ENCODE results near the gene MANEAL.

DNA sequence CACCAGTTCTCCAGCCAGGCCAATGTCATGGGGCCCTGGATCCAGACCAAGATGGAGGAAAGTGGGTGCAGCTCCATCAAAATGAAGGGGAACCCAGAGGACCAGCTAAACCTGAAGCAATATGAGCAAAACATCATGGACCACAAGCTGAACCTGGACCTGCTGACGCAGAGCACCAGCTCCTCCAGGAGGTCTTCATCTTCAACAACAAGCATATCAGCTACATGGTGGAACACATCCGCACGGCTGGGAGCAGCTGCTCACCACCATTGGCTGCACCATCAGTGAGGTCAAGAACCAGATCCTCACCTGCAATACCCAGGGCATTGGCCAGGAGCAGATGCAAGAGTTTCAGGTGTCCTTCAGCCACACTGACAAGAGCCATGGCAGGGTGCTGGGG, 15.0 kb upstream of the MANEAL start:
- TF ChIP-seq CTCF (IDR thresholded peaks at IDR 0.05; ENCODE audit: insufficient read depth, low read length) (no peak), SPI1 (IDR thresholded peaks at IDR 0.05; ENCODE audit: borderline replicate concordance, low read depth) (no peak), GABPA (IDR thresholded peaks at IDR 0.05; ENCODE audit: low read depth) (no peak), POLR2AphosphoS5 (IDR thresholded peaks at IDR 0.05; ENCODE audit: low read depth) (no peak)
- TF ChIP-seq, protein P1, sequence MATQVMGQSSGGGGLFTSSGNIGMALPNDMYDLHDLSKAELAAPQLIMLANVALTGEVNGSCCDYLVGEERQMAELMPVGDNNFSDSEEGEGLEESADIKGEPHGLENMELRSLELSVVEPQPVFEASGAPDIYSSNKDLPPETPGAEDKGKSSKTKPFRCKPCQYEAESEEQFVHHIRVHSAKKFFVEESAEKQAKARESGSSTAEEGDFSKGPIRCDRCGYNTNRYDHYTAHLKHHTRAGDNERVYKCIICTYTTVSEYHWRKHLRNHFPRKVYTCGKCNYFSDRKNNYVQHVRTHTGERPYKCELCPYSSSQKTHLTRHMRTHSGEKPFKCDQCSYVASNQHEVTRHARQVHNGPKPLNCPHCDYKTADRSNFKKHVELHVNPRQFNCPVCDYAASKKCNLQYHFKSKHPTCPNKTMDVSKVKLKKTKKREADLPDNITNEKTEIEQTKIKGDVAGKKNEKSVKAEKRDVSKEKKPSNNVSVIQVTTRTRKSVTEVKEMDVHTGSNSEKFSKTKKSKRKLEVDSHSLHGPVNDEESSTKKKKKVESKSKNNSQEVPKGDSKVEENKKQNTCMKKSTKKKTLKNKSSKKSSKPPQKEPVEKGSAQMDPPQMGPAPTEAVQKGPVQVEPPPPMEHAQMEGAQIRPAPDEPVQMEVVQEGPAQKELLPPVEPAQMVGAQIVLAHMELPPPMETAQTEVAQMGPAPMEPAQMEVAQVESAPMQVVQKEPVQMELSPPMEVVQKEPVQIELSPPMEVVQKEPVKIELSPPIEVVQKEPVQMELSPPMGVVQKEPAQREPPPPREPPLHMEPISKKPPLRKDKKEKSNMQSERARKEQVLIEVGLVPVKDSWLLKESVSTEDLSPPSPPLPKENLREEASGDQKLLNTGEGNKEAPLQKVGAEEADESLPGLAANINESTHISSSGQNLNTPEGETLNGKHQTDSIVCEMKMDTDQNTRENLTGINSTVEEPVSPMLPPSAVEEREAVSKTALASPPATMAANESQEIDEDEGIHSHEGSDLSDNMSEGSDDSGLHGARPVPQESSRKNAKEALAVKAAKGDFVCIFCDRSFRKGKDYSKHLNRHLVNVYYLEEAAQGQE (IDR thresholded peaks at IDR 0.05; ENCODE audit: insufficient replicate concordance, low read depth) = no peak
